Activated CD4-positive, alpha-beta T cell treated with anti-CD3 and anti-CD28 coated beads, Interleukin-2, amount 50 U/mL, for 24 hours (primary cell): ENCODE results near the gene DPH7.
"Not testable (repeated sequence)": the region's sequence is repeated elsewhere in the genome, so short reads cannot be mapped to it uniquely, and the experiment has no call there.

Experiments
- DNase-seq, 2 donors: peaks; one replicate each; pipeline ENCODE4 v3.0.0-alpha.2; 2020; ENCODE audit warnings: low read depth in 1 of 2, low spot score in 1 of 2

DPH7 gene

GRCh38 chr9:137581361-137582285 is 2.9 kb upstream of the DPH7 start:
- DNase-seq = no peak

GRCh38 chr9:137580954-137581322 is 2.2 kb upstream of the DPH7 start:
- DNase-seq = no peak

- DNase-seq = no peak
These were observed 1.7 kb upstream of the DPH7 start for GRCh38 chr9:137580209-137580953.

- DNase-seq = no peak
These were observed 507 bp upstream of the DPH7 start for GRCh38 chr9:137579259-137579604.

- DNase-seq = no peak
These were observed 2.9 kb downstream of the DPH7 start for GRCh38 chr9:137575716-137576411.

- no peak for DNase-seq
These were observed 3.4 kb downstream of the DPH7 start for GRCh38 chr9:137575364-137575715.

- no peak for DNase-seq
These were observed 4.5 kb downstream of the DPH7 start for GRCh38 chr9:137574192-137574591.

GRCh38 chr9:137570566-137570965 is 8.2 kb downstream of the DPH7 start:
- no peak for DNase-seq

GRCh38 chr9:137569609-137570203 is 9.0 kb downstream of the DPH7 start:
- no peak for DNase-seq

GRCh38 chr9:137568445-137568844 is 10.3 kb downstream of the DPH7 start:
- not testable (repeated sequence) for DNase-seq

- DNase-seq = no peak
These were observed 13.8 kb downstream of the DPH7 start for GRCh38 chr9:137564817-137565411.

GRCh38 chr9:137564134-137564533 is 14.6 kb downstream of the DPH7 start:
- DNase-seq = no peak

- no peak for DNase-seq
These were observed 20.6 kb downstream of the DPH7 start for GRCh38 chr9:137558127-137558526.

- DNase-seq = no peak
These were observed 22.5 kb downstream of the DPH7 start for GRCh38 chr9:137556069-137556838.

- DNase-seq = no peak
These were observed 23.5 kb downstream of the DPH7 start for GRCh38 chr9:137555179-137555578.

- no peak for DNase-seq
These were observed 24.4 kb downstream of the DPH7 start for GRCh38 chr9:137554349-137554748.

- DNase-seq = not testable (repeated sequence)
These were observed 25.1 kb downstream of the DPH7 start for GRCh38 chr9:137553654-137554053.

GRCh38 chr9:137552022-137552768 is 26.5 kb downstream of the DPH7 start:
- no peak for DNase-seq

GRCh38 chr9:137551264-137552021 is 27.3 kb downstream of the DPH7 start, which contains the start of gene MRPL41:
TSS of gene MRPL41 (plus strand) at chr9:137551879. CDS start at chr9:137552082, 203 bp downstream.
- peak; percentile 77 to 84 for DNase-seq
